ENCODE results near the gene CHRNG.

CHRNG gene

GRCh38 chr2:232505856-232506255 is 33.6 kb upstream of the CHRNG start:
- DNase-seq (ENCODE audit: low read depth in 1 of 2, low spot score in 1 of 2), result no peak

- DNase-seq (ENCODE audit: low read depth in 1 of 2, low spot score in 1 of 2), result no peak
These were observed 32.8 kb upstream of the CHRNG start for GRCh38 chr2:232506709-232507108.

DNA sequence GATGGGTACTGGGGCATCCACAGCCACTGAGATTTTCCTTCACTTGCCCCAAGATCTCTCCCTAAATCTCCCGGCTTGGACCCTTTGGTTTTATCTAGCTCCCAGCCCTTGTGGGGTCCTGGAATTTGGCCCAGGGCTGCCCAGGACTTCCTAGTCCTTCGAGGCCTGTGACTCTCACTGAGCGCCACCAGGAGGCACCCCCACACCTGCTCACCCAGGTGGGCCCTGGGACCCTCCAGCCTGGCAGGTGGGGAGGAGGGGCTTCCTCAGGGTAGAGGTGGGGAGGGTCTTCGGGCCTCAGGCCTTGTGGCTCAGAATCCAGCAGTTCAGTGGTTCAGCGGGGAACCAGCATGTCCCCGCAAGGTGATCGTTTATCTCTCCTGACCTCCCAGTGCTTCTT is 31.2 kb upstream of the CHRNG start:
- DNase-seq (ENCODE audit: low read depth in 1 of 2, low spot score in 1 of 2), result no peak

- DNase-seq (ENCODE audit: low read depth in 1 of 2, low spot score in 1 of 2), result no peak
These were observed 28.1 kb upstream of the CHRNG start for GRCh38 chr2:232511336-232511890.

GRCh38 chr2:232512602-232513001 is 26.9 kb upstream of the CHRNG start:
- DNase-seq (ENCODE audit: low read depth in 1 of 2, low spot score in 1 of 2), result no peak

DNA sequence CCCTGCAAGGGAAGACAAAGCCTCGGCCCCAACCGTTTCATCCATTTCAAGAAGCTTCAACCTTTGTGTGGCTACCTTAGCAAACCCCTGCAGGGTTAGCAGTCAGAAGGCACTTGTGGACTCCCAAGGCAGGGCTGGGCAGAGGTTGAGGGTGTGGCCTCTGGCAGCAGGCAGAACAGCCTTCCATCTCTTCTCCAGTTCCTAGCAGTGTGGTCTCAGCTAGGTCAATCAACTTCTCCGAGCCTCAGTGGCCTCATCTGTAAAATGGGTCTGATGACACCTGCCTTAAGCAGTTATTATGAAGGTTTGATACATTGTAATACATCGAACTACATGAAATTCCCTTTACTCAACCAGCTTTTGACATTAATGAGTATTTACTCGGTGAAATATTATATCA is 26.1 kb upstream of the CHRNG start:
- no peak for DNase-seq (ENCODE audit: low read depth in 1 of 2, low spot score in 1 of 2)

DNA sequence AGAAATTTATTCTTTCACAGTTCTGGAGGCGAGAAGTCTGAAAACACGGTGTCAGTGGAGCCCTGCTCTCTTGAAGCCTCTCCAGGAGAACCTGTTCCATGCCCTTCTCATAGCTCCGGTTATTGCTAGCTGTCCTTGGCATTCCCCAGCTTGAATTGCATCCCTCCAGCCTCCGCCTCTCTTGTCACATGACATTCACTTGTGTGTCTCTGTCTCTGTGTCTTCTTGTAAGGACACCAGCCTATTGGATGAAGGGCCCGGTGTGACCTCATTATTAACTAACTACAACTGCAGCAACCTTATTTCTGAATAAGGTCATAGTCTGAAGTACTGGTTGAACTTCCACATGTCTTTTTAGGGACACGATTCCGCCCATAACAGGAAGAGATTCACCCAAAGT is 23.9 kb upstream of the CHRNG start:
- DNase-seq (ENCODE audit: low read depth in 1 of 2, low spot score in 1 of 2), result no peak

DNA sequence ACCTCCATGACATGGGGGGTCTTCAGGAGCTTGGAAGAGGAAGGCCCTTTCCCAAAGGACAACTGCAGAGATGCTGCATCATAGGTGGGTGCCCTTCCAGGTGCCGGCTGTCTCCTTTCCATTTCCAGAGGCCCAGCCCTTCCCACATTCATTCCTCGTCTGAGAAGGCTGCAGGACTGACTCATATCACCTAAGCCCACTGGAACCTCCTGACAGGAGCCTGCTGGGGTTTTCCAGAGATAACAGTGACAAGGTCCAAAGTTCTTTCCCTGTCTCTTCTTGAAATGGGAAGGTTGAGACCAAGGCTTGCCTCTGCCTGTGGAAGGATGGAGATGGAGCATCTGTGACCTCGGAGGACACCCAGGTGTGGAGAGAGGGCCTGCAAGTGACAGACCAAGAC is 22.9 kb upstream of the CHRNG start:
- DNase-seq (ENCODE audit: low read depth in 1 of 2, low spot score in 1 of 2), result no peak

GRCh38 chr2:232518844-232519243 is 20.6 kb upstream of the CHRNG start:
- DNase-seq (ENCODE audit: low read depth in 1 of 2, low spot score in 1 of 2), result no peak

GRCh38 chr2:232519581-232520438 is 19.7 kb upstream of the CHRNG start, which contains the start of gene PRSS56:
PRSS56 (plus strand) TSS chr2:232520388; CDS start chr2:232520599, 211 bp downstream.
- no peak for DNase-seq (ENCODE audit: low read depth in 1 of 2, low spot score in 1 of 2)

- DNase-seq (ENCODE audit: low read depth in 1 of 2, low spot score in 1 of 2), result no peak
These were observed 19.0 kb upstream of the CHRNG start for GRCh38 chr2:232520489-232520888.

DNA sequence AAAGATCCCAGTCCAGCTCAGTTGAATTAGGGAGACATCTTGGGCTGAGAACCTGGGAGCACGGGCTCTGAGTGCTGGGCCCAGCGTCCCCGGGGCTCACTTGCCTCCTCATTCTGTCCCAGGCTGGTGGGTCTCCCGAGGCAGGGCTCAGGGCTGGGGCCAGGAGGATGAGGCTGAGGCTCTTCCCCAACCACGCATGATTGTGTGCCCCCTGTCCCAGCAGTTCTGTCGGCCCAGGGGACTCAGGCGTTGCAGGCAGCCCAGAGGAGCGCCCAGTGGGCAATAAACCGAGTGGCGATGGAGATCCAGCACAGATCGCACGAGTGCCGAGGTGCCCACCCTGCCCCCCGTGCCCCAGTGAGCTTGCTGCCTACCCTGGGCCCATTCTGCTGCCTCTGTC is 18.4 kb upstream of the CHRNG start:
- no peak for DNase-seq (ENCODE audit: low read depth in 1 of 2, low spot score in 1 of 2)

- DNase-seq (ENCODE audit: low read depth in 1 of 2, low spot score in 1 of 2), result peak; percentile 38 to 56
These were observed 17.4 kb upstream of the CHRNG start for GRCh38 chr2:232521959-232522622.

GRCh38 chr2:232522623-232523401 is 16.7 kb upstream of the CHRNG start:
- no peak for DNase-seq (ENCODE audit: low read depth in 1 of 2, low spot score in 1 of 2)

- DNase-seq (ENCODE audit: low read depth in 1 of 2, low spot score in 1 of 2), result no peak
These were observed 16.1 kb upstream of the CHRNG start for GRCh38 chr2:232523402-232523681.

GRCh38 chr2:232523682-232524597 is 15.6 kb upstream of the CHRNG start:
- DNase-seq (ENCODE audit: low read depth in 1 of 2, low spot score in 1 of 2), result no peak

- no peak for DNase-seq (ENCODE audit: low read depth in 1 of 2, low spot score in 1 of 2)
These were observed 14.7 kb upstream of the CHRNG start for GRCh38 chr2:232524771-232525170.

DNA sequence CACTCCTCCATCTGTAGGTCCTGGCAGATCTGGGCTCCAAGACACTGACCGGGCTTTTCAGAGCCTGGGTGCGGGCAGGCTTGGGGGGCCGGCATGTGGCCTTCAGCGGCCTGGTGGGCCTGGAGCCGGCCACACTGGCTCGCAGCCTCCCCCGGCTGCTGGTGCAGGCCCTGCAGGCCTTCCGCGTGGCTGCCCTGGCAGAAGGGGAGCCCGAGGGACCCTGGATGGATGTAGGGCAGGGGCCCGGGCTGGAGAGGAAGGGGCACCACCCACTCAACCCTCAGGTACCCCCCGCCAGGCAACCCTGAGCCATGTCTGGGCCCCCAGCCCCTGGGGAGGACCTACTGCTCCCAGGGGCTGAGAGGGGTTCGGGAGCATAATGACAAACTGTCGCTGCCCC is 14.3 kb upstream of the CHRNG start:
- no peak for DNase-seq (ENCODE audit: low read depth in 1 of 2, low spot score in 1 of 2)

DNA sequence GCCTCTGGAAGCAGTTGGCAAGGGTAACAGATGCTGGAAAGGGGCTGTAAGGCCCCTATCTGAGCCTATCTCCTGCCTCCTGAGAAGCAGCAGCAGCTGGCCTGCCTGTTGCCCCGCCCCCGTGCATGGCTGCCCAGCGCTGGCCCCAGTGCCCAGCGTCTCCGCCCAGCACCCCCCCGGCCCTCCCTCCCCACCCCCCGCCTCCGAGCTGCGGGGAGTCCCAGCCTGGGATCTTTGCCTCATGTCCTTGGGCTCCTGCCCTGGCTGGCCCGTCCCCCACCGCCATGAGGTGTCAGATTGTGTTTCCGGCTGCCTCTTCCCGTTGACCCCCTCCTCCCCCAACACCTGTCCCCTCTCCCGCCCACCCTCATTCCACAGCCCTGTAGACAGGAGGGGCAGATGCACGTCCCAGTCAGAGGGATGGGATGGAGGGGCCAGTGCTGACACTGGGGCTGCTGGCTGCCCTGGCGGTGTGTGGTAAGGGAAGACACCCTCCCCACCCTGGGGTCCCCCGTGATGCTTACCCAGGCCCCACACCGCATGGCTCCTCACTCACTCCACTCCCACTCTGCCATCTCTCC is 13.6 kb upstream of the CHRNG start, which contains the start of gene CHRND:
Gene CHRND, plus strand, starts transcription at position 370 of the 581 bp plus-strand sequence. Its CDS starts 56 bp downstream, at position 426.
- DNase-seq (ENCODE audit: low read depth in 1 of 2, low spot score in 1 of 2), result no peak

DNA sequence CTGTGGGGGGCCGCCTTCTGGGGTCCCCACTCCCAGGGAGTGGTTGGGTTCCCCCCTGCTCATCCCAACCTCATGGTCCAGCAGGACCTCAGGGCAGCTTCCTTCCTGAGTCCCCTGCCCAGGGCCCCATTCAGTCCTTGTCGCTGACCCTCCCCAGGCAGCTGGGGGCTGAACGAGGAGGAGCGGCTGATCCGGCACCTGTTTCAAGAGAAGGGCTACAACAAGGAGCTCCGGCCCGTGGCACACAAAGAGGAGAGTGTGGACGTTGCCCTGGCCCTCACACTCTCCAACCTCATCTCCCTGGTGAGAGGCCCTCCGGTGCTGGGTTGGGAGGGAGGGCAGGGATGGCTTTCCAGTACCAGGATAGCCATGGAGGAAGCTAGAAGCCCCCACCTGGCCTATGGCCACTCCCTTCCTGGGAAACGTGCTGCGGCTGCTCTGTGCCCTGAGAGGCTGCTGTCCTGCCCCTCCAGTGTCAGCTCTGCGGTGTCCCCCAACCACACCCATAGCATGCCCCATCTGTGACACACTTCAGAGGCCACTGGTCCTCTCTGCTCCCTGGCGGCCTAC is 13.0 kb upstream of the CHRNG start:
- no peak for DNase-seq (ENCODE audit: low read depth in 1 of 2, low spot score in 1 of 2)

All from activated CD4-positive, alpha-beta T cell treated with anti-CD3 and anti-CD28 coated beads, Interleukin-2, amount 50 U/mL, for 24 hours (primary cell).